BLaER1 treated with 17β-estradiol and CSF1 and Interleukin-3, amounts not matched to agents 10 nM and 100 nM (cell line): Measurements from ENCODE around the gene SNX14.
"Not testable (repeated sequence)": the region's sequence is repeated elsewhere in the genome, so short reads cannot be mapped to it uniquely, and the experiment has no call there.

Experiments used
- H3K27ac ChIP-seq, 11 experiments: shearing (Covaris generic); formaldehyde crosslinking; 2 replicates each; pipeline ENCODE4 v1.8.1; 2022
- H3K27me3 ChIP-seq, 11 experiments: shearing (Covaris generic); formaldehyde crosslinking; 2 replicates each; pipeline ENCODE4 v1.8.1; 2022
- H3K36me3 ChIP-seq, 11 experiments: shearing (Covaris generic); formaldehyde crosslinking; 2 replicates each; pipeline ENCODE4 v1.8.1; 2022
- H3K4me1 ChIP-seq, 10 experiments: shearing (Covaris generic); formaldehyde crosslinking; 2 replicates each; pipeline ENCODE4 v1.8.1; 2022
- H3K4me2 ChIP-seq, 11 experiments: shearing (Covaris generic); formaldehyde crosslinking; 2 replicates each; pipeline ENCODE4 v1.8.1; 2022
- H3K4me3 ChIP-seq, 10 experiments: shearing (Covaris generic); formaldehyde crosslinking; 2 replicates each; pipeline ENCODE4 v1.8.1; 2022
- H3K9ac ChIP-seq, 11 experiments: shearing (Covaris generic); formaldehyde crosslinking; 2 replicates each; pipeline ENCODE4 v1.8.1; 2022
- H3K9me3 ChIP-seq, 11 experiments: shearing (Covaris generic); formaldehyde crosslinking; replicated peaks in 1 of 11; 2 replicates each; pipeline ENCODE4 v1.8.1; 2022
- H4K20me1 ChIP-seq, 11 experiments: shearing (Covaris generic); formaldehyde crosslinking; 2 replicates each; pipeline ENCODE4 v1.8.1; 2022
- Cebpa-rat ChIP-seq, 11 experiments: shearing (Covaris generic); IDR thresholded peaks; 2 replicates each; pipeline ENCODE4 v1.8.1; 2022

The SNX14 gene

GRCh38 chr6:85600713-85601313 lies 7.2 kb upstream of the SNX14 start:
- TF ChIP-seq Cebpa-rat (IDR thresholded peaks at IDR 0.05) = no peak
- no peaks in the 10 kb centered on the region; a peak in 2 of 22 replicates for H3K36me3 ChIP-seq
- H3K4me3 ChIP-seq = no peak overlapping the region
- no peak overlapping the region for H3K4me2 ChIP-seq
- no peaks in the 10 kb centered on the region for H3K9me3 ChIP-seq
- H3K27me3 ChIP-seq = no peaks in the 10 kb centered on the region
- no peak overlapping the region for H3K9ac ChIP-seq
- no peak overlapping the region for H3K27ac ChIP-seq
- peaks cover 0 to 6% (median 0%) of the 10 kb centered on the region in 10 experiments; a peak in 5 of 20 replicates for H3K4me1 ChIP-seq
- H4K20me1 ChIP-seq = peaks cover 0 to 29% (median 4%) of the 10 kb centered on the region in 11 experiments; a peak in 7 of 22 replicates

- H3K4me2 ChIP-seq = peak overlapping the region; percentile 64 to 81 (median 76)
- peaks cover 0 to 30% (median 7%) of the 10 kb centered on the region in 10 experiments; a peak in 10 of 20 replicates for H3K4me1 ChIP-seq
- 0 out of 22 replicates have a peak, but pooled peaks cover 0 to 2% (median 0%) of the 10 kb centered on the region in 11 experiments for H4K20me1 ChIP-seq
- H3K9me3 ChIP-seq = peaks cover 0 to 27% (median 18%) of the 10 kb centered on the region in 11 experiments; a peak in 18 of 22 replicates
- H3K27me3 ChIP-seq = no peaks in the 10 kb centered on the region
- no peak for TF ChIP-seq Cebpa-rat (IDR thresholded peaks at IDR 0.05)
- H3K4me3 ChIP-seq = peak overlapping the region; percentile 65 to 79 (median 76)
- peak overlapping the region; percentile 79 to 90 (median 84) for H3K27ac ChIP-seq
- H3K36me3 ChIP-seq = peaks cover 0 to 14% (median 6%) of the 10 kb centered on the region in 11 experiments; a peak in 8 of 22 replicates
- peak overlapping the region; percentile 83 to 88 (median 85) for H3K9ac ChIP-seq
Measured at GRCh38 chr6:85594197-85594930, 706 bp upstream of the SNX14 start.

GRCh38 chr6:85592033-85592432 lies 1.6 kb downstream of the SNX14 start:
- Histone ChIP-seq H3K36me3 (peaks cover 0 to 26% (median 9%) of the 10 kb centered on the region in 11 experiments; a peak in 10 of 22 replicates), H3K27me3 (no peaks in the 10 kb centered on the region), H3K4me1 (peaks cover 0 to 30% (median 7%) of the 10 kb centered on the region in 10 experiments; a peak in 10 of 20 replicates), H3K4me2 (peak overlapping the region; percentile 60 to 81 (median 74)), H3K9ac (peak overlapping the region in 1 of 11 experiments; percentile 87; a peak in 2 of 22 replicates), H4K20me1 (no peaks in the 10 kb centered on the region), H3K4me3 (peak overlapping the region in 9 of 10 experiments; percentile 65 to 79 (median 75); a peak in 10 of 20 replicates), H3K9me3 (peaks cover 0 to 34% (median 24%) of the 10 kb centered on the region in 11 experiments; a peak in 18 of 22 replicates), H3K27ac (no peak overlapping the region)
- no peak for TF ChIP-seq Cebpa-rat (IDR thresholded peaks at IDR 0.05)

GRCh38 chr6:85591207-85591606 lies 2.5 kb downstream of the SNX14 start:
- H3K4me1 ChIP-seq = peaks cover 0 to 28% (median 7%) of the 10 kb centered on the region in 10 experiments; a peak in 10 of 20 replicates
- no peaks in the 10 kb centered on the region for H3K27me3 ChIP-seq
- no peak for TF ChIP-seq Cebpa-rat (IDR thresholded peaks at IDR 0.05)
- no peaks in the 10 kb centered on the region; a peak in 1 of 22 replicates for H4K20me1 ChIP-seq
- H3K36me3 ChIP-seq = peaks cover 0 to 26% (median 9%) of the 10 kb centered on the region in 11 experiments; a peak in 10 of 22 replicates
- no peak overlapping the region for H3K9ac ChIP-seq
- H3K4me3 ChIP-seq = no peak overlapping the region
- peaks cover 0 to 40% (median 24%) of the 10 kb centered on the region in 11 experiments; a peak in 19 of 22 replicates for H3K9me3 ChIP-seq
- no peak overlapping the region for H3K27ac ChIP-seq
- H3K4me2 ChIP-seq = peak overlapping the region in 4 of 11 experiments; percentile 68 to 80 (median 72); a peak in 4 of 22 replicates

- H3K36me3 ChIP-seq = peaks cover 0 to 28% (median 8%) of the 10 kb centered on the region in 11 experiments; a peak in 10 of 22 replicates
- H3K27me3 ChIP-seq = no peaks in the 10 kb centered on the region
- peaks cover 0 to 6% (median 0%) of the 10 kb centered on the region in 11 experiments; a peak in 5 of 22 replicates for H4K20me1 ChIP-seq
- no peak overlapping the region for H3K9ac ChIP-seq
- H3K27ac ChIP-seq = no peak overlapping the region
- H3K4me1 ChIP-seq = no peaks in the 10 kb centered on the region
- H3K4me3 ChIP-seq = no peak overlapping the region
- no peak for TF ChIP-seq Cebpa-rat (IDR thresholded peaks at IDR 0.05)
- H3K4me2 ChIP-seq = no peak overlapping the region
- H3K9me3 ChIP-seq = peaks cover 8 to 72% (median 50%) of the 10 kb centered on the region in 11 experiments; a peak in 20 of 22 replicates
Measured at GRCh38 chr6:85585741-85586140, 7.9 kb downstream of the SNX14 start.

GRCh38 chr6:85582832-85583231 lies 10.8 kb downstream of the SNX14 start:
- not testable (repeated sequence) for H3K4me2 ChIP-seq, H3K4me3 ChIP-seq, H3K27me3 ChIP-seq, H3K27ac ChIP-seq, H3K9ac ChIP-seq, H3K4me1 ChIP-seq
- peaks cover 0 to 27% (median 0%) of the 10 kb centered on the region in 11 experiments; a peak in 6 of 22 replicates for H4K20me1 ChIP-seq
- H3K36me3 ChIP-seq = peaks cover 0 to 15% (median 0%) of the 10 kb centered on the region in 11 experiments; a peak in 6 of 22 replicates
- H3K9me3 ChIP-seq = peaks cover 8 to 50% (median 32%) of the 10 kb centered on the region in 11 experiments; a peak in 19 of 22 replicates

- no peaks in the 10 kb centered on the region for H3K27me3 ChIP-seq
- peaks cover 0 to 27% (median 0%) of the 10 kb centered on the region in 11 experiments; a peak in 6 of 22 replicates for H4K20me1 ChIP-seq
- H3K4me1 ChIP-seq = peaks cover 0 to 11% (median 0%) of the 10 kb centered on the region in 10 experiments; a peak in 3 of 20 replicates
- no peak for TF ChIP-seq Cebpa-rat (IDR thresholded peaks at IDR 0.05)
- H3K9ac ChIP-seq = no peak overlapping the region
- H3K36me3 ChIP-seq = peaks cover 0 to 9% (median 0%) of the 10 kb centered on the region in 11 experiments; a peak in 5 of 22 replicates
- H3K4me3 ChIP-seq = no peak overlapping the region
- H3K27ac ChIP-seq = no peak overlapping the region
- H3K9me3 ChIP-seq = peaks cover 8 to 46% (median 32%) of the 10 kb centered on the region in 11 experiments; a peak in 19 of 22 replicates
- no peak overlapping the region for H3K4me2 ChIP-seq
Measured at GRCh38 chr6:85581572-85581971, 12.1 kb downstream of the SNX14 start.

GRCh38 chr6:85580878-85581267 lies 12.8 kb downstream of the SNX14 start:
- H4K20me1 ChIP-seq = peaks cover 0 to 34% (median 3%) of the 10 kb centered on the region in 11 experiments; a peak in 6 of 22 replicates
- H3K9me3 ChIP-seq = peaks cover 8 to 44% (median 30%) of the 10 kb centered on the region in 11 experiments; a peak in 19 of 22 replicates
- no peak overlapping the region for H3K4me2 ChIP-seq
- no peaks in the 10 kb centered on the region for H3K27me3 ChIP-seq
- no peak overlapping the region for H3K9ac ChIP-seq
- TF ChIP-seq Cebpa-rat (IDR thresholded peaks at IDR 0.05) = no peak
- no peak overlapping the region for H3K4me3 ChIP-seq
- no peak overlapping the region for H3K27ac ChIP-seq
- H3K36me3 ChIP-seq = peaks cover 0 to 9% (median 0%) of the 10 kb centered on the region in 11 experiments; a peak in 4 of 22 replicates
- peaks cover 0 to 16% (median 0%) of the 10 kb centered on the region in 10 experiments; a peak in 3 of 20 replicates for H3K4me1 ChIP-seq
